ENCODE data around the gene USP43.

USP43 gene

DNA sequence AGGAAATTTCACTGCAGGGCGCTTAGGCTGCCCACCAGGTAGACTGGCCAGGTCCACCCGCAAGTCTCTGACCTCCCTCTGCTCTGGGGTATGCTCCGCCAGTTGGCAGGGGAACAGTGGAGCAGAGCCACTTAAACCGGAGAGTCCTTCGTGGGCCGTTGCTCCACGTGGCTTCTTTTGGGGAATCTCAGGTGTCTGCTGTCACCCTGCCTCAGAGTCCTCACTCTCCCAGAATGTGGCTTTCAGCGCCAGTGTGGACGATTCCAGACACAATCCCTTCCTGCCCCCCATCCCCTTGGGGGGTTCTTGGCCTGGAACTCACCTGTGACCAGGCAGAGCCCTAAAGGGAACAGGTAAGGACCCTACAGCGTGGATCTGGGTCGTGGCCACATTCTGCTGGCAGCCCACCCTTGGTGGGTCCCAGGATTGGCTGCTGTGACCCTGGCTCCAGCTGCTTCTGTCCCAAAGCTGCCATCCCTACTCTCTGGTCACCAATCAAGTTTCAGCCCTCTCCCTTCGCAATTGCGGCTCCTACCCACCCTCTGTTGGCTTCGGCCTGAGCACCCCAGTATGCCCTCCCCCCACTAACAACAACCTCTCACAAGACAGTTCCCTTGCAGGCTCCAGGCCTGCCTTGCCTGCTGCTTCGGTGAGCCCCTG is 123.8 kb downstream of the USP43 start:
- intact Hi-C loops (cut with DNase I) = no loop called here
- no peak for DNase-seq

DNA sequence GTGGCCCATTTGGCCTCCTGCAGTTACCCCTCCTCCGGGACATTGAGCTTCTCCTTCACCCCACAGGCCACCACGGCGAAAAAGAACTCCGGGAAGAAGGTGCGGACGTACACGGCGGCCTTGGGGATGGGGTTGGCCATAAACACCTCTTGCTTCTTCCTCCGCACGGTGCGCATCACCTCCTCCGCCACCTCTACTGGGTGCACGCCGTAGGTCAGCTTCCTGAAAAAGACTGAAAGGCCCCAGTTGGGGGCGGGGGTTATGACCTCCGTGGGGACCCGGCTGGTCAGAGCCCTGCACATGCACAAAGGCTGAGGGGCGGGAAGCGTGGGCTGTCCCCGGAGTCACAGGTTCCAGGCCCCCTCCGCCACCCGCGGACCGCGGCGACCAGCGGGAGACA is 126.1 kb downstream of the USP43 start:
- DNase-seq = peak in 1 of 10 donors; percentile 66
- intact Hi-C loops (cut with DNase I) = no loop called here

DNA sequence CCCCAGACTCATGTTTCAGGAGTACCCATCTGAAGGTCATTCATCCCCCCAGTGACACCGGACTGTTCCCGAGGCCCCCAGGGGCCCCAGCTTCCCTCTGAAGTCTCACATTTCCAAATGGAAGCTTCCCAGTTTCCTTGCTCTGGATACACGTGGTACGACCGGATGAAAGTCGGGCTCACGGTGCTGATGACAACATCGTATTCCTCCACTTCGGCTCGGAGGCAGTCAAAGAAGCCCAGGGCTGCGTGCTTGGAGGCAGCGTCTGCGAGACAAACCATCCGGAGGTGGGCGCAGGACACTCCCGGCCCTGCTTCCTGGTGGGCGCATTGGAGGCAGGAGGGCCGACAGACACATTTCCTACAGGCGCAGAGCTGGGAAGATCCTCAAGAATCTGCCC is 127.3 kb downstream of the USP43 start:
- peak in 5 of 10 donors; percentile 23 to 89 (median 39) for DNase-seq
- intact Hi-C loops (cut with DNase I) = no loop called here

DNA sequence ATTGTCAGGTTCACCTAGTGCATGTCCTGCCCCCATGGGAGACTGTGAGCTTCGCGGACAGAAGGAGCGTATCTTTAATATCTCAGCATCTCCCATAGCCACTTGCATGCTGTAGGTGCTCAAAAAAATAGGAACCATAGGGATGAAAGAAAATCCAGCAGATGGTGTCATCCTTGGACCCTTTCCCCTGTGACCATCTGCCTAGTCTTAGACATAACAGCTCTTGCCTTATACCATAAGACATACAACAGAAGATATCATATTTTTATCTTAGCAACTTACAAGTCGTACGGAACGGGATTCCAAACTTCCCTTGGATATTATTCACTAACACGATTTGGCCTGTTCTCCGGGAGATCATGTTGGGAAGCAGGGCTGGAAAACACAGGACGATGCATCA is 131.6 kb downstream of the USP43 start:
- no peak for DNase-seq
- intact Hi-C loops (cut with DNase I) = no loop called here
